HK-2 (cell line): ENCODE measurements around the gene ZFAND2A.
"Not testable (repeated sequence)": the region's sequence is repeated elsewhere in the genome, so short reads cannot be mapped to it uniquely, and the experiment has no call there.

ENCODE experiments used
- DNase-seq: peaks from one replicate; pipeline ENCODE4 v3.0.0-alpha.2; 2018; ENCODE audit not compliant: unreplicated experiment

Gene ZFAND2A

DNA sequence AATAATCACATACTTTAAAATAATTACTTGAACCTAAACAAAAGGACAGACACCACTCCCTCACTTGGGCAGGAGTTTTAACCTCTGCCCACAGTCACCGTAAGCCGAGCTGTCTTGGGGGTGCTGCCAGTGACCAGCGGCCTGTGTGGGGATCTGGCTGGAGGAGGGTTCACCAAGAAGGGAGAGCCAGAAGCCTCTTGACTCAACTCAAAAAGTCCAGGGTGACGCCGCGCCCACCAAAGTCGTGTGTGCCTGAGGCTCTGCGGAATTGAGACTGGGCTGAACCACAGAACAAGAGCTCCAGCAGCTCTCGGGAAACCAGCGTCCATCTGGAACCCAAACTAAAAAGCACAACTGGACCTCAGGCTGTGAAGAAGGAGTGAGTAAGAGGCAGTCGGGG is 35.8 kb downstream of the ZFAND2A start:
- no peak for DNase-seq

- no peak for DNase-seq
These were observed 36.3 kb downstream of the ZFAND2A start for GRCh38 chr7:1123715-1124114.

GRCh38 chr7:1122832-1123501 is 37.0 kb downstream of the ZFAND2A start:
- no peak for DNase-seq

GRCh38 chr7:1121886-1122831 is 37.8 kb downstream of the ZFAND2A start:
- DNase-seq, result no peak

- no peak for DNase-seq
These were observed 38.5 kb downstream of the ZFAND2A start for GRCh38 chr7:1121476-1121875.

- no peak for DNase-seq
These were observed 39.2 kb downstream of the ZFAND2A start for GRCh38 chr7:1120791-1121190.

- DNase-seq, result no peak
These were observed 40.8 kb downstream of the ZFAND2A start for GRCh38 chr7:1119201-1119600.

DNA sequence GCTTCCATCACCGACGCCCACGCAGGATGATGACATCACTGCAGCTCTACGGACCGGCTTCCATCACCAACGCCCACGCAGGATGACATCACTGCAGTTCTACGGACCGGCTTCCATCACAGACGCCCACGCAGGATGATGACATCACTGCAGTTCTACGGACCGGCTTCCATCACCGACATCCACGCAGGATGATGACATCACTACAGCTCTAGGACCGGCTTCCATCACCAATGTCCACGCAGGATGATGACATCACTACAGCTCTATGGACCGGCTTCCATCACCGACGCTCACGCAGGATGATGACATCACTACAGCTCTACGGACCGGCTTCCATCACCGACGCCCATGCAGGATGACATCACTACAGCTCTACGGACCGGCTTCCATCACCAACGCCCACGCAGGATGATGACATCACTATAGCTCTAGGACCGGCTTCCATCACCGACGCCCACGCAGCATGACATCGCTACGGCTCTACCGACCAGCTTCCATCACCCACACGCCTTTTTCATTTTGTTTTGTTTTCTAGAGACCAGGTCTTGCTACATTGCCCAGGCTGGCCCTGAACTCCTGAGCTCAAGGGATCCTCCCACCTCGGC is 42.6 kb downstream of the ZFAND2A start:
- DNase-seq, result no peak

DNA sequence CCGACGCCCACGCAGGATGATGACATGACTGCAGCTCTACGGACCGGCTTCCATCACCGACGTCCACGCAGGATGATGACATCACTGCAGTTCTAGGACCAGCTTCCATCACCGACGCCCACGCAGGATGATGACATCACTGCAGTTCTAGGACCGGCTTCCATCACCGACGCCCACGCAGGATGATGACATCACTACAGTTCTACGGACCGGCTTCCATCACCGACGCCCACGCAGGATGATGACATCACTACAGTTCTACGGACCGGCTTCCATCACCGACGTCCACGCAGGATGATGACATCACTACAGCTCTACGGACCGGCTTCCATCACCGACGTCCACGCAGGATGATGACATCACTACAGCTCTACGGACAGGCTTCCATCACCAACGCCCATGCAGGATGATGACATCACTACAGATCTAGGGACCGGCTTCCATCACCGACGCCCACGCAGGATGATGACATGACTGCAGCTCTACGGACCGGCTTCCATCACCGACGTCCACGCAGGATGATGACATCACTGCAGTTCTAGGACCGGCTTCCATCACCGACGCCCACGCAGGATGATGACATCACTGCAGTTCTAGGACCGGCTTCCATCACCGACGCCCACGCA is 43.5 kb downstream of the ZFAND2A start:
- DNase-seq, result not testable (repeated sequence)

GRCh38 chr7:1115171-1116045 is 44.6 kb downstream of the ZFAND2A start:
- DNase-seq, result not testable (repeated sequence)

DNA sequence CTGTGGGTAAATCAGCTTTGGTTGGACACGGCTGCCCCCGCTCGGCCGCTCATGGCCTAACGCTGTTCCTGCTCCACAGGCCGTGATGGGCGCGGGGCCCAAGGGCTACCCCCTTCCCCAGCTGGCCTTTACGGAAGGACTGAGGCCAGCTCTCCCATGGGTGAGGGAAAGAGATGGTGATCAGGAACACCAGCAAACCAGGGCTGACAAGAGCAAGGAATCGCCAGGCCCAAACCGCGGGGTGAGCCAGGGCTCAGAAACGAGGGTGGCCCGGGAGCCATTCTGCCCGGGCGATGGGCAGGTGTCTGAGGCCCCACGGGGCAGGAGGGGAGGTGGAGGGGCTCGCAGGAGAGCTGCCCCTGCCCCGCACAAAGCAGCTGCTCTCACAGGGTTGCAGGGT is 45.5 kb downstream of the ZFAND2A start:
- DNase-seq, result no peak

GRCh38 chr7:1114088-1114487 is 45.9 kb downstream of the ZFAND2A start:
- DNase-seq, result no peak

DNA sequence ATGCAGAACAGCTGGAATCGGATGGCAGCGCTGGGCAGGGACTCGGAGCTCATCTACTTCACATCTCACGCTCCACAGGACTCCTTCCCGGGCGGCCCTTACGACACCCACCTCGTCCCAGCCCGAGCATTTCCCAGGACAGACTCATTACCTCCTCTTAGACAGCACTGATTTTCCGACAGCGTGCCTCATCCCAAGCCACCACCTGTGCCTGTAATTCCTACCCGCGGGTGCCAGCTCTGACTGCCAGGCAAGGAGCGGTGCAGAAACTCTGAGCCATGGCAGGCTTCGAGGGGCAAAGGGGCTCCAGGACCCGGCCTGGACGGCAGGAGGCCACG is 46.5 kb downstream of the ZFAND2A start:
- no peak for DNase-seq

- no peak for DNase-seq
These were observed 47.1 kb downstream of the ZFAND2A start for GRCh38 chr7:1112625-1113547.

GRCh38 chr7:1112109-1112508 is 47.9 kb downstream of the ZFAND2A start:
- no peak for DNase-seq

DNA sequence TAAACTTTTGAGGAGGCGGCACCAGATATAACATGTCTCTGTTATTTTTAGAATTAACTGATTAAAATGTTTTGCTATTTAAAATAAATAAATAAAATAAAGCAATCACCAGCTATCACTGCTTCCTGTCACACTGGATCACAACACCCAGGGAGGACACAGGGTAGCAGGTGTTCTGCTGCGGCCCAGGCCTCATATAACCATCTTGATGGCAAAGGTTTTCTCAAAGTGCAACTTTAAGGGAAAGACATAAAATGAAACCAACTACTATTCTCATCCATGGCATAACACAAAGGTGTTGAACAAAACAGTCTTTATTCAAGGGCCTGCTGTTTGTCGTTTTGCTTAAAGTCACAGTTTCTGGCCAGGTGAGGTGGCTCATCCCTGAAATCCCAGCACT is 48.8 kb downstream of the ZFAND2A start:
- DNase-seq, result no peak

GRCh38 chr7:1110358-1110757 is 49.6 kb downstream of the ZFAND2A start:
- DNase-seq, result no peak

GRCh38 chr7:1109581-1110310 is 50.2 kb downstream of the ZFAND2A start:
- DNase-seq, result no peak

DNA sequence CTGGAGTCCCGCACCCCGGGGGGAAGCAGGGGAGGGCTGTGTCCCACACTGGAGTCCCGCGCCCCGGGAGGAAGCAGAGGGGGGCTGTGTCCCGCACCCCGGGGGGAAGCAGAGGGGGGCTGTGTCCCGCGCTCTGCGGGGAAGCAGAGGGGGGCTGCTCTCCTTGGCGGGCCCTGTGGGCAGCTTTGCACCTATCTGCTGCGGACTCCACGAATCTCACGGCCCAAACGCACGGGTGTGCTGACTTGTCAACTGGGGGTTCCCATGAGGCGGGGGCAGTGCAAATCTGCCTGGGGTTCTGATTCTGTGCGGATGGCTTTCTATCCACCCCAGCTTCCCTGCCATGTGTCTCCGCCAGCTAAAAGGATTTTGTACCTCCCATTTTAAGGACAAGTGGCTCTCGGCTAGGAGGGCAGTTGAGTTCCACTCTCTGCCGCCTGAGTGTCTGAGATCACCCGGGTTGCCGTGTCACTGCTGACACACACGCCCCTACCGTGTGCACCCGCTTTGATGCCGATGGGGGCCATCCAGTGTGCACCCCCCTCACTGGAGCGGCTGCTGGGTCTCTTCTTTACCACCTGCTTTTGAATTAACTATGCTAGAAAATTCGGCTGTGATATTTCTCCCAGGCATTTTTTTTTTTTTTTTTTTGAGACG is 51.6 kb downstream of the ZFAND2A start:
- DNase-seq, result no peak
